DOHH2 (cell line): ENCODE data around the gene NAV2.

Experiments
- CTCF ChIP-seq: fragments of 200-600 bp; sonication (generic); IDR thresholded peaks from one replicate; pipeline ENCODE4 v1.5.1; 2014; ENCODE audit warnings: antibody characterized with exemption, mild to moderate bottlenecking, low read depth, low read length; ENCODE audit not compliant: poor library complexity, severe bottlenecking
- EZH2phosphoT487 ChIP-seq: fragments of 200-600 bp; sonication (generic); IDR thresholded peaks from 2 replicates; pipeline ENCODE4 v1.6.1; 2017; ENCODE audit warnings: borderline replicate concordance, mild to moderate bottlenecking, antibody characterized with exemption, low read length, moderate library complexity, mixed read lengths

- TF ChIP-seq CTCF (no peak), EZH2phosphoT487 (no peak)
Measured at GRCh38 chr11:19771463-19771862, 58.8 kb downstream of the NAV2 start.
